Measurements from ENCODE around the gene EPHA2. TPM values are rescaled to one million over a fixed set of nuclear protein-coding genes. Genes with fewer than 3 reads are reported as not detected.

EPHA2 gene
- total and polyA plus RNA-seq, 8 donors, result 6.5 to 17.1 (median 11.0) TPM

DNA sequence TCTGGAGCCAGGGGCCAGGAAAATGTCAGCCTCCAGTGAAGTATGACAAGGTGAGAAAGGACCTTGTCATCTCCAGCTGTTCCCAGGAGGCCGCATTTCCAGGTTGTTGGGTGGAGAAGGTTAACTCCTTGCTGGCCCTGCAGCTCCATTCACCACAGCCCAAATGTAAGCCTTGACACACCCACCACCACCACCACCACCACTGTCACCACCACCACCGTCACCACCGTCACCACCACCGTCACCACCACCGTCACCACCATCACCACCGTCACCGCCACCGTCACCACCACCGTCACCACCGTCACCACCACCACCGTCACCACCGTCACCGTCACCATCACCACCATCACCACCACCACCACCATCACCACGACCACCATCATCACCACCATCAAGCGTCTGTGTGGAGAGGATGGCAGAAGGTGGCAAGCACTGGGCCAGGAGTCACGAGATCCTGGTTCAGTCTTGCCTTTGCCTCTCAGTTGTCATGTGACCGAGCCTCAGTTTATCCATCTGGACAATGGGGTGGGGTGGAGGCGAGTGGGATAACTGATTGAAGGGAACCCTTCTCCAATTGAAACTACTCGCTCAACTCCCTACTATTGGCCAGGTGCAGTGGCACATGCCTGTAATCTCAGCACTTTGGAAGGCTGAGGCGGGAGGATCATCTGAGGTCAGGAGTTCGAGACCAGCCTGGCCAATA, 61.3 kb downstream of the EPHA2 start:
- no peak for FAIRE-seq
- peaks cover 22 to 32% (median 28%) of the 10 kb centered on the region in 3 donors for H3K4me1 ChIP-seq
- WGBS, 2 donors, result 46 to 59% methylated on average over 21 of the region's 21 CpGs

DNA sequence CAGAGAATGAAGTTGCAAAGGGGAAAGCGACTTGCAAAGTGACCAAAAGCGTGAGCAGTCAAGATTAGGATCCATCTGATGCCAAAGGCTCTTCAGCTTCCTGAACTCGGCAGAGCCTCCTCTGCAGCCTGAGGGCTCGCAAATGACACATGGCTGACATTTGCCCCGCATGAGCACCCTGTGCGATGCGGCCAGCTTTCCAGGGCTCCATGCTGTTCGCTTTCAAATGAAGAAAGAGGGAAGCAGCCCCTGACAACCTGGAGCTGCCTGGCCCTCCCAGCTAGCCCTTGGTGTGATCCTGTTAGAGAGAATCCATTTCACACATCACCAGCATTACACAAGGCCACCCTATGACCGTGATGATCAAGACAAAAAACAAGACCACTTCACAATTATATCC, 62.3 kb downstream of the EPHA2 start:
- ATAC-seq, result peak in 2 of 4 donors; percentile 3 to 4
- FAIRE-seq, result no peak
- no peaks in the 10 kb centered on the region for H3K36me3 ChIP-seq
- H3K27ac ChIP-seq, result peak overlapping the region in 3 of 4 donors; percentile 22 to 50 (median 25)
- DNase-seq, result no peak
- TF ChIP-seq, protein P1, sequence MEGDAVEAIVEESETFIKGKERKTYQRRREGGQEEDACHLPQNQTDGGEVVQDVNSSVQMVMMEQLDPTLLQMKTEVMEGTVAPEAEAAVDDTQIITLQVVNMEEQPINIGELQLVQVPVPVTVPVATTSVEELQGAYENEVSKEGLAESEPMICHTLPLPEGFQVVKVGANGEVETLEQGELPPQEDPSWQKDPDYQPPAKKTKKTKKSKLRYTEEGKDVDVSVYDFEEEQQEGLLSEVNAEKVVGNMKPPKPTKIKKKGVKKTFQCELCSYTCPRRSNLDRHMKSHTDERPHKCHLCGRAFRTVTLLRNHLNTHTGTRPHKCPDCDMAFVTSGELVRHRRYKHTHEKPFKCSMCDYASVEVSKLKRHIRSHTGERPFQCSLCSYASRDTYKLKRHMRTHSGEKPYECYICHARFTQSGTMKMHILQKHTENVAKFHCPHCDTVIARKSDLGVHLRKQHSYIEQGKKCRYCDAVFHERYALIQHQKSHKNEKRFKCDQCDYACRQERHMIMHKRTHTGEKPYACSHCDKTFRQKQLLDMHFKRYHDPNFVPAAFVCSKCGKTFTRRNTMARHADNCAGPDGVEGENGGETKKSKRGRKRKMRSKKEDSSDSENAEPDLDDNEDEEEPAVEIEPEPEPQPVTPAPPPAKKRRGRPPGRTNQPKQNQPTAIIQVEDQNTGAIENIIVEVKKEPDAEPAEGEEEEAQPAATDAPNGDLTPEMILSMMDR (IDR thresholded peaks at IDR 0.05), result no peak
- intact Hi-C loops (cut with DNase I), result no loop called here
- no peaks in the 10 kb centered on the region for H3K9me3 ChIP-seq
- H3K4me3 ChIP-seq, result no peak overlapping the region
- 51 to 63% methylated on average over 9 of the region's 9 CpGs for WGBS, 2 donors
- no peaks in the 10 kb centered on the region for H3K27me3 ChIP-seq
- H3K4me1 ChIP-seq, result peaks cover 22 to 32% (median 28%) of the 10 kb centered on the region in 3 donors

More for the DNA sequence above, 61.3 kb downstream of the EPHA2 start:
- Histone ChIP-seq H3K27ac (peak overlapping the region in 1 of 4 donors; percentile 25), H3K4me3 (no peak overlapping the region), H3K36me3 (no peaks in the 10 kb centered on the region), H3K9me3 (no peaks in the 10 kb centered on the region), H3K27me3 (no peaks in the 10 kb centered on the region)
- TF ChIP-seq, protein P1 (IDR thresholded peaks at IDR 0.05), result no peak
- DNase-seq, result peak in 5 of 6 donors; percentile 71 to 81 (median 78)
- ATAC-seq, result peak; percentile 81 to 88 (median 85)
- intact Hi-C loops (cut with DNase I), result no loop called here

DNA sequence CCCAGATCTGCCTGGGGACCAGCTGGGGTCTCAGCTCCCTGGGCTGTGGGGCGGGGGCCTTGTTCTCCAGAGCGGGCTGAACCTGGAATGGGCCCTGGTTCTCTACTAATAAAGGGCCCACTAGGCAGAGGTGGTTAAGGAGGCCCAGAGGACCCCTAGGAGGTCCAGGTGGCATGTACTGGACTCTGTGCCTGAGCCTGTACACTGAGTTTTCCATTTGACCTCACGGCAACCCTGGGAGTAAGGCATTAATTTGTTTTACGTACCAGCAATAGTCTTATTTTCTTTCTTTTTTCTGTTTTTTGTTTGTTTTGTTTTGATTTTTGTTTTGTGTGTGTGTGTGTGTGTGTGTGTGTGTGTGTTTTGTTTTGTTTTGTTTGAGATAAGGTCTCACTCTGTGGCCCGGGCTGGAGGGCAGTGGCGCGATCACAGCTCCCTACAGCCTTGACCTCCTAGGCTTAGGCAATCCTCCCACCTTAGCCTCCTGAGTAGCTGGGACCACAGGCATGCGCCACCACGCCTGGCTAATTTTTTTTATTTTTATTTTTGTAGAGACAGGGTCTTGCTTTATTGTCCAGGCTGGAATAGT, 62.9 kb downstream of the EPHA2 start:
- no peak for ATAC-seq
- intact Hi-C loops (cut with DNase I), result no loop called here
- no peaks in the 10 kb centered on the region for H3K9me3 ChIP-seq
- no peak overlapping the region for H3K27ac ChIP-seq
- peaks cover 22 to 32% (median 28%) of the 10 kb centered on the region in 3 donors for H3K4me1 ChIP-seq
- TF ChIP-seq, protein P1 (IDR thresholded peaks at IDR 0.05), result no peak
- H3K4me3 ChIP-seq, result no peak overlapping the region
- DNase-seq, result peak in 1 of 6 donors; percentile 63
- no peaks in the 10 kb centered on the region for H3K36me3 ChIP-seq
- no peaks in the 10 kb centered on the region for H3K27me3 ChIP-seq
- WGBS, 2 donors, result 62 to 66% methylated on average over 9 of the region's 9 CpGs
- FAIRE-seq, result no peak

DNA sequence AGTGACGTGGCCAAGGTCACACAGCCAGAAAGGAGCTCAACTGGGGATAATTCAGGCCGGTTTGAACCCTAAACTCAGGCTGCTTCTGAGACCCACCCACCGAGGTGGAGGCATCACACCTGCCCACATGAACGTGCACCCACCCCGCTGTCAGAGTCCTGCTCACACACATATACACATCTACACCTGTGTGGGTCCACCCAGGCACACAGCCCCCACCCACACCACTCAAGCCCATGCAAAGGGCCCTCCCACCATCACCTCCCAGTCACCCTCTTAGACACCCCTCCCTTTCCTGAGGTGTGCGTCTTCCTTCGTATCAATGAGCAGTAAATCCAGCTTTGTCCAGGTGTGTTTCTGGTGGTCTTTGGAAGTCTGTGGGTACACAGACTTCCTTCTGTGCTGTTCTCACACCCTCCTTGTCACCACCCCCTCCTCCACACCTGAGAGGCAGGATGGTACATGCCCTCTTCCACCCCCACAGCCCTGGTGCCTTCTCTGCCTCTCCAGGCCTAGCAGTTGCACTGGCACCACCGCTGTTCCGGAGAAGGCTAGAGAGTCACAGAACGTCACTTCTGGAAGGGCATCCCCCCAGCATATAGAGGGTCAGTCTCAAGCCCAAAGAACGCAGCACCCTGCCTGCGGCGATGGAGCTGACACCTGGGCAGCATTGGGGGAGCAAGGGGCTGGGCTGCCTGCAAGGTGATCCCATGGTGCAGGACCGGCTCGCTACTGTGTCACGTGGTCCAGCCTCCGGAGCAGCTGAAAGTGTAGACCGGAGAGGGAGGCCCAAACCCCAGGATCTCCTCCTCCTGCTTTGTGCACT, 63.6 kb downstream of the EPHA2 start:
- no peak overlapping the region for H3K4me3 ChIP-seq
- H3K36me3 ChIP-seq, result no peaks in the 10 kb centered on the region
- H3K4me1 ChIP-seq, result peaks cover 22 to 32% (median 28%) of the 10 kb centered on the region in 3 donors
- peak in 1 of 6 donors; percentile 39 for DNase-seq
- H3K9me3 ChIP-seq, result no peaks in the 10 kb centered on the region
- 79 to 83% methylated on average over 18 of the region's 18 CpGs for WGBS, 2 donors
- FAIRE-seq, result no peak
- ATAC-seq, result no peak
- H3K27me3 ChIP-seq, result no peaks in the 10 kb centered on the region
- no peak overlapping the region for H3K27ac ChIP-seq
- TF ChIP-seq, protein P1 (IDR thresholded peaks at IDR 0.05), result no peak
- intact Hi-C loops (cut with DNase I), result no loop called here

All from pancreas (tissue), 10 donors.